Suprapubic skin (tissue), 4 donors: Measurements from ENCODE around the gene ZSCAN22. TPM values are rescaled to one million over a fixed set of nuclear protein-coding genes. Genes with fewer than 3 reads are reported as not detected.

Source experiments
- DNase-seq, 2 donors: peaks; one replicate each; pipeline ENCODE4 v3.0.0-alpha.2; 2019; ENCODE audit warnings: low spot score in 2 of 2
- H3K27ac ChIP-seq: fragments of 200-600 bp; sonication (generic); one replicate; pipeline ENCODE4 v1.5.1; 2019
- H3K27me3 ChIP-seq: fragments of 200-600 bp; sonication (generic); one replicate; pipeline ENCODE4 v1.5.1; 2019
- H3K36me3 ChIP-seq: fragments of 200-600 bp; sonication (generic); one replicate; pipeline ENCODE4 v1.5.1; 2019
- H3K4me1 ChIP-seq: fragments of 200-600 bp; sonication (generic); one replicate; pipeline ENCODE4 v1.5.1; 2019
- H3K4me3 ChIP-seq: fragments of 200-600 bp; sonication (generic); one replicate; pipeline ENCODE4 v1.5.1; 2019; ENCODE audit warnings: mild to moderate bottlenecking
- H3K9me3 ChIP-seq: fragments of 200-600 bp; sonication (generic); one replicate; pipeline ENCODE4 v1.5.1; 2019
- EP300 ChIP-seq: sonication (generic); formaldehyde crosslinking; IDR thresholded peaks from one replicate; pipeline ENCODE4 v1.6.1; 2017; ENCODE audit warnings: antibody characterized with exemption
- POLR2A ChIP-seq, 2 donors: fragments of 450-650 bp; IDR thresholded peaks; one replicate each; pipeline ENCODE4 v1.6.1; 2017; ENCODE audit warnings: antibody characterized with exemption in 2 of 2, mild to moderate bottlenecking in 2 of 2, moderate library complexity in 2 of 2
- POLR2AphosphoS5 ChIP-seq, 3 donors: sonication (generic); formaldehyde crosslinking; IDR thresholded peaks; one replicate each; pipeline ENCODE4 v1.6.1; 2017; ENCODE audit warnings: antibody characterized with exemption in 3 of 3
- WGBS: methylation state at CpG from one replicate; pipeline ENCODE4 v1.1.5; 2018; 5-methylcytosine and 5-hydroxymethylcytosine counted together
- total RNA-seq, 4 donors: library from RNA; depleted of rRNA; stranded (reverse); fragments of >200 nt; gene quantifications; one replicate each; pipeline ENCODE4 v1.1.0, GENCODE V29; 2016
- TF ChIP-seq, protein P1 (sequence below), 2 donors: fragments of 200-600 bp in 1 of 2; fragments of 450-650 bp in 1 of 2; sonication (generic) in 1 of 2; IDR thresholded peaks; one replicate each; pipeline ENCODE4 v1.5.1; 2016 to 2019; ENCODE audit warnings: antibody characterized with exemption in 2 of 2, mild to moderate bottlenecking in 1 of 2, moderate library complexity in 1 of 2

The ZSCAN22 gene
- total RNA-seq, 4 donors from 2014 or later = 4.3 to 7.6 (median 5.6) TPM

GRCh38 chr19:58279925-58280316 is 46.9 kb upstream of the ZSCAN22 start:
- TF ChIP-seq POLR2A (IDR thresholded peaks at IDR 0.05) (no peak), POLR2AphosphoS5 (IDR thresholded peaks at IDR 0.05) (no peak), EP300 (no peak)
- TF ChIP-seq, protein P1, sequence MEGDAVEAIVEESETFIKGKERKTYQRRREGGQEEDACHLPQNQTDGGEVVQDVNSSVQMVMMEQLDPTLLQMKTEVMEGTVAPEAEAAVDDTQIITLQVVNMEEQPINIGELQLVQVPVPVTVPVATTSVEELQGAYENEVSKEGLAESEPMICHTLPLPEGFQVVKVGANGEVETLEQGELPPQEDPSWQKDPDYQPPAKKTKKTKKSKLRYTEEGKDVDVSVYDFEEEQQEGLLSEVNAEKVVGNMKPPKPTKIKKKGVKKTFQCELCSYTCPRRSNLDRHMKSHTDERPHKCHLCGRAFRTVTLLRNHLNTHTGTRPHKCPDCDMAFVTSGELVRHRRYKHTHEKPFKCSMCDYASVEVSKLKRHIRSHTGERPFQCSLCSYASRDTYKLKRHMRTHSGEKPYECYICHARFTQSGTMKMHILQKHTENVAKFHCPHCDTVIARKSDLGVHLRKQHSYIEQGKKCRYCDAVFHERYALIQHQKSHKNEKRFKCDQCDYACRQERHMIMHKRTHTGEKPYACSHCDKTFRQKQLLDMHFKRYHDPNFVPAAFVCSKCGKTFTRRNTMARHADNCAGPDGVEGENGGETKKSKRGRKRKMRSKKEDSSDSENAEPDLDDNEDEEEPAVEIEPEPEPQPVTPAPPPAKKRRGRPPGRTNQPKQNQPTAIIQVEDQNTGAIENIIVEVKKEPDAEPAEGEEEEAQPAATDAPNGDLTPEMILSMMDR (IDR thresholded peaks at IDR 0.05) = no peak
- no peak overlapping the region for H3K27ac ChIP-seq
- peak overlapping the region; percentile 67 for H3K4me3 ChIP-seq
- H3K36me3 ChIP-seq = peaks cover 9% of the 10 kb centered on the region
- no peaks in the 10 kb centered on the region for H3K27me3 ChIP-seq
- H3K4me1 ChIP-seq = peaks cover 22% of the 10 kb centered on the region
- 60% methylated on average over 4 of the region's 4 CpGs for WGBS
- DNase-seq = no peak
- peaks cover under 1% of the 10 kb centered on the region for H3K9me3 ChIP-seq

- H3K9me3 ChIP-seq = no peaks in the 10 kb centered on the region
- peaks cover 10% of the 10 kb centered on the region for H3K4me1 ChIP-seq
- no peak for TF ChIP-seq EP300
- TF ChIP-seq POLR2A (IDR thresholded peaks at IDR 0.05) = no peak
- TF ChIP-seq, protein P1 (IDR thresholded peaks at IDR 0.05) = no peak
- peaks cover 34% of the 10 kb centered on the region for H3K36me3 ChIP-seq
- H3K27me3 ChIP-seq = no peaks in the 10 kb centered on the region
- no peak overlapping the region for H3K4me3 ChIP-seq
- no peak overlapping the region for H3K27ac ChIP-seq
- WGBS = 87% methylated on average over 7 of the region's 7 CpGs
- no peak for DNase-seq
These were observed 42.6 kb upstream of the ZSCAN22 start for GRCh38 chr19:58284199-58284598.

DNA sequence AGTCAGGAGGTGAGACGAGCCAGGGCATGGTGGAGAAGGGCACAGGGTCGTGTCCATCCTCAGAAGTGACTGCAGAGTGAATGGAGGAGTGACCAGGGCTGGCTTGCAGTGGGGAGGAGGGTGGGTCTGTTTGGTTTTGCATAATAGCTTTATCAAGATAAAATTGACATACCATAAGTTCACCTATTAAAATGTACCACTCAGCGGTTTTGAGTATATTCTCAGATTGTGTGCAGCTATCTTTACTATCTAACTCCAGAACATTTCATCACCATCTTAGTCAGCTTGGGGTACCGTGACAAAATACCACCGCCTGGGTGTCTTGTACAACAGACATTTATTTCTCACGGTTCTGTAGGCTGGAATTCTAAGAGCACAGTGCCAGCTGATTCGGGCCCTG is 34.9 kb upstream of the ZSCAN22 start:
- DNase-seq = no peak
- TF ChIP-seq, protein P1 (IDR thresholded peaks at IDR 0.05) = no peak
- no peak for TF ChIP-seq POLR2A (IDR thresholded peaks at IDR 0.05)
- no peak for TF ChIP-seq EP300
- no peak for TF ChIP-seq POLR2AphosphoS5 (IDR thresholded peaks at IDR 0.05)
- H3K4me1 ChIP-seq = no peaks in the 10 kb centered on the region
- H3K36me3 ChIP-seq = peaks cover 84% of the 10 kb centered on the region
- no peak overlapping the region for H3K4me3 ChIP-seq
- peaks cover 15% of the 10 kb centered on the region for H3K9me3 ChIP-seq
- no peaks in the 10 kb centered on the region for H3K27me3 ChIP-seq
- WGBS = 93% methylated on average over 7 of the region's 7 CpGs
- no peak overlapping the region for H3K27ac ChIP-seq

DNA sequence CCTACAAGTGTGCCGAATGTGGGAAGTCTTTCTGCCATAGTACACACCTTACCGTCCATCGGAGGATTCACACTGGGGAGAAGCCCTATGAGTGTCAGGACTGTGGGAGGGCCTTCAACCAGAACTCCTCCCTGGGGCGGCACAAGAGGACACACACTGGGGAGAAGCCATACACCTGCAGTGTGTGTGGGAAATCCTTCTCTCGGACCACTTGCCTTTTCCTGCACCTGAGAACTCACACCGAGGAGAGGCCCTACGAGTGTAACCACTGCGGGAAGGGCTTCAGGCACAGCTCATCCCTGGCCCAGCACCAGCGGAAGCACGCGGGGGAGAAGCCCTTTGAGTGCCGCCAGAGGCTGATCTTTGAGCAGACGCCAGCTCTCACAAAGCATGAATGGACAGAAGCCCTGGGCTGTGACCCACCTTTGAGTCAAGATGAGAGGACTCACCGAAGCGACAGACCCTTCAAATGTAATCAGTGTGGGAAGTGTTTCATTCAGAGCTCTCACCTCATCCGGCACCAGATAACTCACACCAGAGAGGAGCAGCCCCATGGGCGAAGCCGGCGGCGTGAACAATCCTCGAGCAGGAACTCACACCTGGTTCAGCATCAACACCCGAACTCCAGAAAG is 31.9 kb upstream of the ZSCAN22 start:
- TF ChIP-seq, protein P1 (IDR thresholded peaks at IDR 0.05) = no peak
- no peak for TF ChIP-seq POLR2A (IDR thresholded peaks at IDR 0.05)
- Histone ChIP-seq H3K4me1 (no peaks in the 10 kb centered on the region), H3K27ac (no peak overlapping the region), H3K4me3 (no peak overlapping the region), H3K9me3 (peaks cover 15% of the 10 kb centered on the region), H3K27me3 (no peaks in the 10 kb centered on the region), H3K36me3 (peaks cover 67% of the 10 kb centered on the region)
- 96% methylated on average over 19 of the region's 22 CpGs for WGBS
- no peak for DNase-seq

DNA sequence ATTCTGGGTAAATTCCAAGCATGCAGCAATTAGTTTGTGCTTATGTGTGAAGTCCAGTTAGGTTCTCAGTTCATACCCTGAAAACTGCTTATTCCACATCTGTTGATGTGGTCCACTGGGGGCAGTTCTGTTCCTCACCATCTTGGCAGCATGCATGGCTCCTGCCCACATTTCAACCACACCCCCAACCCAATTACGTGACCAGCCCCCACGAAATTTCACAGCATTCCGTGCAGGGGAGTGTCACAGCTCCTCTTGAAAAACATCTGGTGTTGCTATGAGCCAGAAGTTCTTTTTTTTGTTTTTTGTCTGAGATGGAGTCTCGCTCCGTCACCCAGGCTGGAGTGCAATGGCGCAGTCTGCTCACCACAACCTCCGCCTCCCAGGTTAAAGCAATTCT is 30.7 kb upstream of the ZSCAN22 start:
- 83% methylated on average over 7 of the region's 7 CpGs for WGBS
- Histone ChIP-seq H3K9me3 (peaks cover 15% of the 10 kb centered on the region), H3K36me3 (peaks cover 68% of the 10 kb centered on the region), H3K27me3 (no peaks in the 10 kb centered on the region), H3K4me3 (no peak overlapping the region), H3K27ac (no peak overlapping the region), H3K4me1 (no peaks in the 10 kb centered on the region)
- DNase-seq = no peak
- TF ChIP-seq POLR2A (IDR thresholded peaks at IDR 0.05) (no peak), POLR2AphosphoS5 (IDR thresholded peaks at IDR 0.05) (no peak), EP300 (no peak)
- TF ChIP-seq, protein P1 (IDR thresholded peaks at IDR 0.05) = no peak
